ENCODE data around the gene ASIC1.

ASIC1 gene

DNA sequence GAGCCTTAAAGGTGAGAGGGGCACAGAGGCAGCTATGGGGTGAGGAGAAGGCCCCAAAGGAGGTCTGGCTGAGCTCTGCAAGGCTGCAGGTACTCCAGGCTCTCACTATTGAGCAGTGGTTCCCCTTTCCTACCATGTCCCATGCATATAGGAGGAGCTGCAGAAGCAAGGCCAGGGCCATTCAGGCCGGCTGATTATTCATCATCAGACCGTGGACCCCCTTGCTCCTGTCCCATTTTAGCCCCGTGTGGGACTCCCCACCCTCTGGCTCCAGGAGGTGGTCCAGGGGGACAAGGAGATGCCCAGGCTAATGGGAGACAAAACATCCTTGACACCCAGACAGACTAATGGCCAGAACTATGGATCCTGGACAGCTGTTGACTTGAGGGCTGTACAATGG is 49.5 kb downstream of the ASIC1 start:
- no peak for DNase-seq (ENCODE audit: low read depth in 4 of 4, low spot score in 1 of 4)

DNA sequence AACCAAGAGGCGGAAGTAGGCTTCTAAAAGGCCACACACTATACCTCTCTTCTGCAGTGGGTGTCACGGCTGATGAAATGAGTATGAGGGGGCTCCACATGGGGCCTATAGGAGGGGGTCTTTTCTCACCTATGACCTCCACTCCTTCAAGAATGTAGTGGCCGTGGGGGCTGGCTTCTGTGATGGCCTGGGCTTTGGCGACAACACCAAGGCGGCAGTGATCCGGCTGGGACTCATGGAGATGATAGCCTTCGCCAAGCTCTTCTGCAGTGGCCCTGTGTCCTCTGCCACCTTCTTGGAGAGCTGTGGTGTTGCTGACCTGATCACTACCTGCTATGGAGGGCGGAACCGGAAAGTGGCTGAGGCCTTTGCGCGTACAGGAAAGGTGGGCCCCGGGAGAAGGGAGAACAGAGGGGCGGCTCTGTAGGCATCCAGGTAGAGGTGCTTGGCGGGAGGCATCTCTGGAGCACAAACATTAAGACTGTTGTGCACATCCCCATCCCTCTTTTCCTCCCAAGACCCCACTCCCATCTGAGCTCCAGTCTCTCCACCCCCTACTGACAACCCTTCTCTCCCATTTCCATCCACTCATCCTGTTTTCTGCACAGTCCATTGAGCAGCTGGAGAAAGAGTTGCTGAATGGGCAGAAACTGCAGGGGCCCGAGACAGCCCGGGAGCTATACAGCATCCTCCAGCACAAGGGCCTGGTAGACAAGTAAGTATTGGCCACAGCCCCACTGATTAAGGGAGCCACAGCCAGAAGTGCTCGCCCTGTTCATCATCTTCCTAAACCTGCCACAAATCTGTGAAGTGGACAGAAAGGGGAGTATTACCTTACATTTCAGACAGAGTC is 50.2 kb downstream of the ASIC1 start:
- DNase-seq (ENCODE audit: low read depth in 4 of 4, low spot score in 1 of 4): no peak

DNA sequence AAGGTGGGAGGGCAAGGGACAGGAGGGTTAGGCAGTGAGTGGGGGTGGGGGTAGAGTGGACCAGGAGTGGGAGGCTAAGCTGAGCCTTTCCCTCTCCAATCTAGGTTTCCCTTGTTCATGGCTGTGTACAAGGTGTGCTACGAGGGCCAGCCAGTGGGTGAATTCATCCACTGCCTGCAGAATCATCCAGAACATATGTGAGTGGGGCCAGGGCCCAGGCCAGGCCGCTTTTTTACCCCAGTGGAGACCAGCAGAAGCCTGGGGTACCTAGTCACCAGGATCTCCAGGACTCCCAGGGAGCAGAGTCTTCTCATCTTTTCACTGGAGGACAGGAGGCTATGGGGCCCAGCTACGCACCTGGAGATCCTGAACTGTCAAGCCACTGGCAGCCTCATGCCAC is 51.9 kb downstream of the ASIC1 start:
- no peak for DNase-seq (ENCODE audit: low read depth in 4 of 4, low spot score in 1 of 4)

DNA sequence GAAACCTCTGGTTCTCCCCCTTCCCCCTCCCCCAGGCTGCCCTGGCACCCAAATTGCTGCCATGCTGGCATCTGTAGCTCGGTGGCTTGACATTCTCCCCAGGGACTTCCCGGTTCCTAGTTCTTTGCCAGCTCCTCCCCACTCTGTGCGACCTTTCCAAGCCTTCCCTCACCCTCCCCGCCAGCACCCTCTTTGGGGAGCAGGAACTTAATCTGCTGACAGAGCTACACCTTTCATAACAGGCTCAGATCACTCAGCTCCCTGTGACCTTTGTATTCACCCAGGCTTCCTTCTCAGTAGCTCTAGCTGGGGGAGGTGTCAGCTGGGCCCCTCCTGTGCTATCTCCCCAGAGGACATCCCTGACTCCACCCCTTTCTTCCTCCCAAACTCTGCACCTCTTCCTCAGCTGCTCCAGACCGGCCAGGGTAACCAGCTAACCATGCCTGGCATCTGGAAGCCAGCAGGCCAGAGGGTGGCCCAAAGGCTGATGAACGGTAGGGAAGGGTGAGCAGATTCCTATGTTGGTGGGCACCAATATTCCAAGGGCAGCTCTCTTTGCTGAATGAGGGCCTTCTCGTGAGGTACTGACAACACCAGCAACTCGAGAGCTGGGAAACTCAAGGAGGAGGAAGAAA is 52.8 kb downstream of the ASIC1 start:
- no peak for DNase-seq (ENCODE audit: low read depth in 4 of 4, low spot score in 1 of 4)

DNA sequence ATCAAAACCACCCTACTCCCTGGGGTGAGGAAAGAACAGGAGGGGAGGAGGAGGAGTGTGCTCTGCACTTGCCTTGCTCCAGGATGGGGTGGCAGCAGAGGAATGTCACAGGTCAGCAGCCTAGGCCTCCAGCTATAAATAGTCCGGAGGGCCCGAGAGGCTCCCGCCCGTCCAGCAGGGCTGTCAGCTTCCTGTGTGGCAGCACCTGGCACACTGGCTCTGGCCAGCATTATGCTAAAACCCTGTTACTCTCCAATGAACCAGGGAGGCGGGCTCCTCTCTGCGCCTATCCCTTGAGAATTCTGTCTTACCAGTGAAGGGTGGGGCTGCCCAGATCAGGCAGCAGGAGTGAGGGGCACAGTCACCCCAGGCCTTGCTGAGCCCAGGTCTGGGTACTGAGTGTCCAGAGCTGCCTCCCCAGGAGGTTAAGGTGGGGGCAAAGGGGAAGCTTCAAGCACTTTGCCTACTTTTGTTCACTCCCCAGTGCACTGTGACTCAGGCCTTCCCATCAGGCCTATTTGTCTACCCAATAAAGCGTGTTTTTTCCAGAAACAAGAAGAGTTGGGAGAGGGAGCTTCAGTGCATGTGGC is 53.5 kb downstream of the ASIC1 start:
- no peak for DNase-seq (ENCODE audit: low read depth in 4 of 4, low spot score in 1 of 4)

DNA sequence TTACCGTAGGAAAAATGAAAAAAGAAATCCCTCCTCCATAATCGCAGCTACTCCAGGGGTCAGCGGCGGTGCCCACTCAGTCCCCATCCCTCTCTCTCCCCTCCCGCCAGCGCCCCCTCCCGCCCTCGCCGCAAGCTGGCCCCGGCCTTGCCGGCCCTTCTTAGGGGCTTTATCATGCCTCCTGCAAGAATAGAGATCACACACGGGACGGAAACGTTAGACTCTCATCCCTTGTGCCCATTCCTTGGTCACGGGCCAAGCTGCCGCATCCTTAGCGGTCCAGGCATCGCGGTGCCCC is 53.9 kb downstream of the ASIC1 start:
- DNase-seq (ENCODE audit: low read depth in 4 of 4, low spot score in 1 of 4): no peak

DNA sequence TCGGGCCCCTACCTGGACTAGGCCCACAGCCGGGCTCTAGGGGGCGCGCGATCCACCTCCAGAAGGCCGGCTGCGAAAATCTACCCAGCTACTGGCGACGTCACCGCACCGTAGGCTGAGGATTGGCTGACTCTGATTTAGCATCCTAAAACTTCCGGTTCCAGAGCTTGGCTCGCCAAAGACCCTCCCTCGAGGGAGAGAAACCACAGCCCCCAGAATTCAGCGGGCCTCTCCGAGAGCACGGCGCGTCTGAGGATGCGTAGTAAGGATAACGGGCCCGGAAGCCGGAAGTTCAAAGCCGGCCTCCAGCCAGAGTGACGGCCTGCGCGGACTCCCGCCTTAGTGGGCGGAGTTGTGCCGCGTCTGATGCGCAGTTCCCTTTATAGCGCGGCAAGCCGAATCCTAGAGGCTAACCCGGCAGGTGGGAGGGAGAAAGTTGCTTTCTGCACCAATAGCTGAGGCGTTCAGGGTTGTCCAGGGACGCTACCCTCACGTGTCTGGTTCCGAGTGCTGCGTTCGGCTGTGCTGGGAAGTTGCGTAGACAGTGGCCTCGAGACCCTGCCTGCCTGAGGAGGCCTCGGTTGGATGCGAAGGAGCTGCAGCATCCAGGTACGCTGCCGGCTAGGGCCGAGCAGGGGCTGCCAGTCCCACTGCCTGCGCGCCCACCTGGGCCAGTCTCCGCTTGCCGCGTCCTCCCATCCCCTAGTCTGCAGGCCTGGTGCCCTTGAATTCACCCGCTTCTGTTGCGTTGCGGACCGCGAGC is 54.5 kb downstream of the ASIC1 start, which contains the start of gene COX14:
Gene COX14, plus strand, starts transcription at position 544 of the 763 bp plus-strand sequence. CDS start 7,808 bp downstream, outside the sequence.
- DNase-seq (ENCODE audit: low read depth in 4 of 4, low spot score in 1 of 4): peak; percentile 95 to 98 (median 98)

DNA sequence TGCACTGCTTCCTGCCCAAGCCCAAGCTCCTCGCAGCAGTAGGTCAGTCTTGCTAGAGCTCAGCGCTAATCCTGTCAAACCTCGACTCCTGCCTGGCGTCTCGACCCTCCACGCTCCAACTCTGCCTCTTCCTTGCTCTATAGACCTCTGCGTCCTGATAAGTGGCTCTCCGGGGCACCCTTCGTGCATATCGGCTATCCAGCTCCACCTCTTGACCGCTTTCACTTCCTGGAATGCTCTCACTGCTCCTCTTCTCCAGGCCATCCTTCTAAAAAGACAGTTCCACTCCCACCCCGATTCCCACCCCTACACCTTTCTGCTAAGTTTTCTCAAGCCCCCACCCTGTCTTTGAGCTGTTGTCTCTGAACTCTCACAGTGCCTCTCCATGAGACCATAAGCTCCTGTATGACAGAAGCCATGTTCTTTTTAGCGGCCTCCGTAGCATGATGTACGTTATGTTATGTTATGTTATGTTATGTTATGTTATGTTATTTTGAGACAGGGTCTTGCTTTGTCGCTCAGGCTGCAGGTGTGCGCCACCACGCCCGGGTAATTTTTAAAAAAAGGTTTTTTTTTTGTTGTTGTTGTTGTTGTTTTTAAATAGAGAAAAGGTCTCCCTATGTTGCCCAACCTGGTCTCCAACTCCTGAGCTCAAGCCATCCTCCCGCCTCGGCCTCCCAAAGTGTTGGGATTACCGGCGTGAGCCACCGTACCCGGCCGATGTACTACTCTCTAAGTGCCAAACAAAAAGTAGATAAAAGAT is 55.2 kb downstream of the ASIC1 start:
- no peak for DNase-seq (ENCODE audit: low read depth in 4 of 4, low spot score in 1 of 4)

DNA sequence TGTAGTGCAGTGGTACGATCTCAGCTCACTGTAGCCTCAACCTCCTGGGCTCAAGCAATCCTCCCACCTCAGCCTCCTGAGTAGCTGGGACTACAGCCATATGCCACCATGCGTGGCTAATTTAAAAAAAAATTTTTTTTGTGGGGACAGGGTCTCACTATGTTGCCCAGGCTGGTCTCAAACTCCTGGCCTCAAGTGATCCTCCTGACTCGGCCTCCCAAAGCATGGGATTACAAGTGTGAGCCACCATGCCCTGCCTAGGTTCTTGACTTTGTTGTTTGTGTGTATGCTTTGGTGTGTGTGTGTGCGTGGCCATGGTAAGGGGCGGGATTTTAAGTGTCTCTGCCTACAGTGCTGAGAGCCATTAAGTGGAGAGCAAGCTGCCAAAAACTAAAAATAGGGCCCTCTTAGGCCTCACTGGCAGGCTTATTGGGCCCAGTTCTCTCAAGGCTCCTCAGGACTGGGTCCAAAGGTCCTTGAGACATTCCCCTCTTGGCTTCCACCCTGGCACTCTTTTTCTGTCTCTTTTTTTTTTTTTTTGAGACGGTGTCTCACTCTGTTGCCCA is 59.7 kb downstream of the ASIC1 start:
- DNase-seq (ENCODE audit: low read depth in 4 of 4, low spot score in 1 of 4): no peak

DNA sequence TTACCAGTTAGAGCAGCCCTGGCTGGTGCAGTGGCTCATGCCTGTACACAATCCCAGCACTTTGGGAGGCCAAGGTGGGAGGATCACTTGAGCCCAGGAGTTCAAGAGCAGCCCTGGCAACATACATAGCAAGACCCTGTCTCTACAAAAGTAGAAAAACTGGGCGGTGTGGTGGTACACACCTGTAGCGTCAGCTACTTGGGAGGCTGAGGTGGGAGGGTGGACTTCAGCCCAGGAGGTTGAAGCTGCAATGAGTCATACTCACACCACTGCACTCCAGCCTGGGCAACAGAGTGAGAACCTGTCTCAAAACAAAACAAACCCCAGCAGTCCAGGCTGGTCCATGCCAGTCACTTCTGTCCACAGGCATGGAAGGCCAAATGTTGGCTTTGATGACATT is 62.0 kb downstream of the ASIC1 start:
- DNase-seq (ENCODE audit: low read depth in 4 of 4, low spot score in 1 of 4): no peak

DNA sequence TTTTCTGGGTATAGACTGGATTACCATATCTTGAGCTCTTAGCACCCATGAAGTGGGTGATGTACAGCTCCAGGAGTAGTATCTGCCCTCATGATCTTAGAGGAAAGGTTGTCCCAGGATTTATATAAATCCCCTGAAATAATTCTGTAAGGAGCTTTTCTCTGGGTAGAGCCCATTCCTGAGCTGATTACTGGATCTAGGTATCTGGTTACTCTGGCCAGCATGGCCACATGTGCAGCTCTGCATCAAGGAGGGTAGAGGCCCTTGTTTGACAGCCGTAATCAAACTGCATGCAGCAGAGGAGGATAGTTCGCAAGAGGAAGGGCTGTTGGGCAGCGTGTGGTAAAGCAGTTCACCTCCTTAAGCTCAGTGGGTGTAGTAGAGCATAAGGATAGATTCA is 63.1 kb downstream of the ASIC1 start:
- DNase-seq (ENCODE audit: low read depth in 4 of 4, low spot score in 1 of 4): no peak

DNA sequence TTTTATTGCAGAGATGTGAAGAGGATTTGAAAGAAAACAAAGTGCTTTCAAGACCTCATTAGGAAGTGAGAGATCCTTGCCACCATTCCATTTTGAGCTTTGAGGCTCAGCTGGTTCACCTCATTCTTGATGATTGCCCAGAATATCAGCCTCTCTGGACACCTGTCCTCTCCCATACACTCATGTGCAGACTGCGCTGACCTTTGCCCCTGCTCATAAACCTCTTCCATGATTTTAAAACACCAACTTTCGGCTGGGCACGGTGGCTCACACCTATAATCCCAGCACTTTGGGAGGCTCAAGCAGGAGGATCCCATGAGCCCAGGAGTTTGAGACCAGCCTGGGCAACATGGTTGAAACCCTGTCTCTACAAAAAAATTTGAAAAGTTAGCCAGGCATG is 63.6 kb downstream of the ASIC1 start:
- DNase-seq (ENCODE audit: low read depth in 4 of 4, low spot score in 1 of 4): no peak

DNA sequence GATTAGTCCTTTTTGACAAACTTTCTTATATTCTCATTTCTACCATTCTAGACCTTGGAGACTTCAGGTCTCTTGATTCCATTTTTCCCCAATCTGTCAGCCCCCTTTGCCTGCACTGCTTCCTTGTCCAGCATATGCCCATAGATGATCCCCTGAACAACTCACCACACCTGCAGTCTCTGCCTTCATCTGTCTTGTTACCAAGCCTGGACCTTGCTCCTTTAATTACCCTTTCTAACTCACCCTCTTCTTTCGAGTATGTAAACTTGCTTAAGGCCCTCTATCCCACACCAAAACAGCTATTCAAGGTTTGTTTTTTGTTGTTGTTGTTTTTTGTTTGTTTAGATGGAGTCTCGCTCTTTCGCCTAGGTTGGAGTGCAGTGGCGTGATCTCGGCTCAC is 64.2 kb downstream of the ASIC1 start:
- DNase-seq (ENCODE audit: low read depth in 4 of 4, low spot score in 1 of 4): no peak

DNA sequence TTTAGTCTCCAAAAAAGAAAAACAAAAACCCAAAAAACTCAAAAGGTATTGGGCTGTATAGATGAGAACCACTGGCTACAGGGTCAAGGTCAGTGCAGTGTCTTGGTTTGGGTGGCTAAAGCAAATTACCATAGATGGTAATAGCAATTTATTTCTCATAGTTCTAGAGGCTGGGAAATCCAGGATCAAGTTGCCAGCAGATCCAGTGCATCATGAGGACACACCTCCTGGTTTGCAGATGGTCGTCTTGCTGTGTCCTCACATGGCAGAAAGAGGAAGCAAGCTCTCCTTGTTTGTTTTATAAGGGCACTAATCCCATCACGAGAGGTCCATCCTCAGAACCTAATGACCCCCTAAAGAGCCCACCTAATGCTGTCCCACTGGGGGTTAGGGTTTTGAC is 65.8 kb downstream of the ASIC1 start:
- no peak for DNase-seq (ENCODE audit: low read depth in 4 of 4, low spot score in 1 of 4)

DNA sequence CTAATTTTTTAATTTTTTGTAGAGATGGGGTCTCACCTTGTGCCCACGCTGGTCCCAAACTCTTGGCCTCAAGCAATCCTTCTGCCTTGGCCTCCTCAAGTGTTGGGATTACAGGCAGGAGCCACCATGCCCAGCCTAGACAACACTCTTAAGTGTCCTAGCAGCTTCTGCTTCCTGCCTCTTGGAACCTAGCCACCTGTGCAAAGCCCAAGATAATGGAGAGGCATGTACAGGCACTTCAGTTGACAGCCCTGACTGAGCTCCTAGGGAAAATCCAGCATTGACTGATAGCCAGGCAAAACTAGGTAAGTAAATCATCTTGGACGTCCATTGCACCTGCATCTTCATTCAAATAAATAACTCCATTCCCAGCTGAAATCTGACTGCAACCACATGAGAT is 70.2 kb downstream of the ASIC1 start:
- no peak for DNase-seq (ENCODE audit: low read depth in 4 of 4, low spot score in 1 of 4)

DNA sequence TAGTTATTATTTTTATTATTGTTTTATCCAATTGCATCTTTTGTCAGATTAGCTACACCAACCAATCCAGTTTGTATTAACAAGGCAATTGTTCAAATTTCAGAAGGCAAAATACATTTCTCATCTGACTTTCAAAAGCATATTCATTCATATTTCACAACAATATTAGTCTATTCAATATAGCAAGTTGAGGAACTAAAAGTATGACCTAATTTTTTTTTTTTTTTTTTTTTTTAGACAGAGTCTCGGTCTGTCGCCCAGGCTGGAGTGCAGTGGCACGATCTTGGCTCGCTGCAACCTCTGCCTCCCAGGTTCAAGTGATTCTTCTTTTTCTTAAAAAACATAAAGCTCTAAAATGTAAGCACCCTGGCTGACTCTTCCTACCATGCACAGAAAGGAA is 71.9 kb downstream of the ASIC1 start:
- DNase-seq (ENCODE audit: low read depth in 4 of 4, low spot score in 1 of 4): no peak

DNA sequence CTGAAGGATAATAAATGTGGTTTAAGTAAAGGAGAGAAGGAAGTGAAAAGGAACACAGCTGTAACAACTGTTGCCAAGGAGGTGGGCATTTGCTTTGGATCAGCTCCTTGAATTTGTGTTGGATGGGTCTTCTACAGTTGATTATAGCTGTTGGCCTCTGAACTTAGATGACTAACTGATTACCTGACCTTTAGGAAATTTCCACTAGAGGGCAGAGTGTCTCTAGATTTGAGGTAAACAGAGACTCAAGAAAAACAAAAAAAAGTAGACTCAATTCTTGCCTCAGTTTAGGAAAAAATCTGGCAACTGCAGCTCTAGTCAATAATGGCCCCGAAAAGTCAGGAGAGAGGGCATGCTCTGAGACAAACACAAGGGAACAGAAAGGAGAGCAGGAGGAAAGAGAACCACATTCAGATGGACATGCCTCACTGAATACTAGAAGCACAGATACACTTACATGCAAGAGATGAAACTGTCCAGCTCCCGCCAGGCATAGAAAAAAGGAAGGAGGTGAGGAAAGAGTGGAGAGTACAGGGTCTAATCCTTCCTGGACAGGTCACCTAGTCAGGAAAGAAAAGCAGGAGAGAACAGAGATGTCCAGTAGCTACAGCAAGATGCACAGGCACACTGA is 75.2 kb downstream of the ASIC1 start:
- DNase-seq (ENCODE audit: low read depth in 4 of 4, low spot score in 1 of 4): no peak
